Stimulated activated CD4-positive, alpha-beta T cell treated with anti-CD3 and anti-CD28 coated beads, Interleukin-2, amount 100 ng/mL, for 48 hours (primary cell): ENCODE data around the gene GPT2.
A peak's percentile ranks its signal among the peaks of the same experiment; 100 is the strongest.
"Not testable (repeated sequence)": the region's sequence is repeated elsewhere in the genome, so short reads cannot be mapped to it uniquely, and the experiment has no call there.

Experiments
- DNase-seq, 2 donors: peaks; one replicate each; pipeline ENCODE4 v3.0.0-alpha.2; 2020

The GPT2 gene

GRCh38 chr16:46923513-46924295 is 39.5 kb downstream of the GPT2 start:
- no peak for DNase-seq

GRCh38 chr16:46924402-46924801 is 40.2 kb downstream of the GPT2 start:
- no peak for DNase-seq

- DNase-seq: no peak
Observed at GRCh38 chr16:46926470-46927225, 42.5 kb downstream of the GPT2 start.

GRCh38 chr16:46927273-46927672 is 43.1 kb downstream of the GPT2 start:
- DNase-seq: no peak

GRCh38 chr16:46928811-46929210 is 44.6 kb downstream of the GPT2 start:
- DNase-seq: no peak

- peak; percentile 72 to 75 for DNase-seq
Observed at GRCh38 chr16:46929378-46930332, 45.5 kb downstream of the GPT2 start.

- no peak for DNase-seq
Observed at GRCh38 chr16:46930861-46931260, 46.7 kb downstream of the GPT2 start.

GRCh38 chr16:46932802-46933201 is 48.6 kb downstream of the GPT2 start:
- no peak for DNase-seq

- no peak for DNase-seq
Observed at GRCh38 chr16:46937536-46937935, 53.4 kb downstream of the GPT2 start.

GRCh38 chr16:46944713-46945112 is 60.6 kb downstream of the GPT2 start:
- DNase-seq: not testable (repeated sequence)

- DNase-seq: peak; percentile 18 to 23
Observed at GRCh38 chr16:46947900-46948547, 63.9 kb downstream of the GPT2 start.

GRCh38 chr16:46948548-46949166 is 64.5 kb downstream of the GPT2 start:
- DNase-seq: no peak

- peak; percentile 13 to 23 for DNase-seq
Observed at GRCh38 chr16:46949241-46949892, 65.2 kb downstream of the GPT2 start.

- DNase-seq: no peak
Observed at GRCh38 chr16:46950009-46950408, 65.8 kb downstream of the GPT2 start.

GRCh38 chr16:46954562-46954961 is 70.4 kb downstream of the GPT2 start:
- no peak for DNase-seq

GRCh38 chr16:46961373-46962353 is 77.5 kb downstream of the GPT2 start:
- DNase-seq: peak in 1 of 2 donors; percentile 19

- no peak for DNase-seq
Observed at GRCh38 chr16:46962629-46963028, 78.5 kb downstream of the GPT2 start.

- no peak for DNase-seq
Observed at GRCh38 chr16:46968063-46968435, 83.9 kb downstream of the GPT2 start.

GRCh38 chr16:46970089-46970488 is 85.9 kb downstream of the GPT2 start:
- DNase-seq: no peak

- DNase-seq: no peak
Observed at GRCh38 chr16:46971271-46971670, 87.1 kb downstream of the GPT2 start.
